Measurements from ENCODE around the gene ZNF569.

Gene ZNF569

GRCh38 chr19:37511186-37511585, 43.9 kb upstream of the ZNF569 start:
- Histone ChIP-seq H3K79me2 (ENCODE audit: control insufficient read depth, low read length) (no peaks in the 10 kb centered on the region), H3K4me2 (ENCODE audit: low read length) (no peak overlapping the region), H4K20me1 (ENCODE audit: control insufficient read depth, insufficient read depth, low read depth, low read length) (no peaks in the 10 kb centered on the region), H3K36me3 (ENCODE audit: control insufficient read depth, low read length) (no peaks in the 10 kb centered on the region), H3K27me3 (ENCODE audit: control insufficient read depth, low read length) (0 out of 2 replicates have a peak, but pooled peaks cover 2% of the 10 kb centered on the region), H3K9me2 (replicated peaks; ENCODE audit: control insufficient read depth, low read length) (no peaks in the 10 kb centered on the region), H3K4me3 (ENCODE audit: low read length) (no peak overlapping the region), H3K4me1 (ENCODE audit: control insufficient read depth, low read length) (peaks cover 5% of the 10 kb centered on the region), H3K27ac (ENCODE audit: low read depth, low read length) (no peak overlapping the region), H3K9me3 (ENCODE audit: control insufficient read depth, insufficient read depth, low read length) (peaks cover 20% of the 10 kb centered on the region), H3F3A (ENCODE audit: control insufficient read depth, insufficient read depth) (no peaks in the 10 kb centered on the region)
- TF ChIP-seq CTCF (IDR thresholded peaks at IDR 0.05; ENCODE audit: low read depth, low read length, poor library complexity, severe bottlenecking) (no peak), EZH2phosphoT487 (IDR thresholded peaks at IDR 0.05; ENCODE audit: borderline replicate concordance, low read length) (no peak)

GRCh38 chr19:37507167-37507464, 39.9 kb upstream of the ZNF569 start:
- H3K4me2 ChIP-seq (ENCODE audit: low read length), result peak overlapping the region; percentile 58
- peak overlapping the region; percentile 68 for H3K4me3 ChIP-seq (ENCODE audit: low read length)
- H3K27ac ChIP-seq (ENCODE audit: low read depth, low read length), result no peak overlapping the region
- peaks cover 32% of the 10 kb centered on the region for H3K9me3 ChIP-seq (ENCODE audit: control insufficient read depth, insufficient read depth, low read length)
- H3K9me2 ChIP-seq (replicated peaks; ENCODE audit: control insufficient read depth, low read length), result no peaks in the 10 kb centered on the region
- no peaks in the 10 kb centered on the region for H4K20me1 ChIP-seq (ENCODE audit: control insufficient read depth, insufficient read depth, low read depth, low read length)
- no peak for TF ChIP-seq CTCF (IDR thresholded peaks at IDR 0.05; ENCODE audit: low read depth, low read length, poor library complexity, severe bottlenecking)
- no peaks in the 10 kb centered on the region for H3K36me3 ChIP-seq (ENCODE audit: control insufficient read depth, low read length)
- H3K79me2 ChIP-seq (ENCODE audit: control insufficient read depth, low read length), result no peaks in the 10 kb centered on the region
- H3K27me3 ChIP-seq (ENCODE audit: control insufficient read depth, low read length), result 0 out of 2 replicates have a peak, but pooled peaks cover 2% of the 10 kb centered on the region
- H3F3A ChIP-seq (ENCODE audit: control insufficient read depth, insufficient read depth), result no peaks in the 10 kb centered on the region
- H3K4me1 ChIP-seq (ENCODE audit: control insufficient read depth, low read length), result peaks cover 8% of the 10 kb centered on the region

- Histone ChIP-seq H3K27ac (ENCODE audit: low read depth, low read length) (no peak within 1 kb of the TSS), H4K20me1 (ENCODE audit: control insufficient read depth, insufficient read depth, low read depth, low read length) (no peaks in the 10 kb centered on the region), H3K79me2 (ENCODE audit: control insufficient read depth, low read length) (no peaks in the 10 kb centered on the region), H3K9me3 (ENCODE audit: control insufficient read depth, insufficient read depth, low read length) (peaks cover 32% of the 10 kb centered on the region), H3K4me2 (ENCODE audit: low read length) (peak within 1 kb of the TSS; percentile 58), H3K27me3 (ENCODE audit: control insufficient read depth, low read length) (0 out of 2 replicates have a peak, but pooled peaks cover 2% of the 10 kb centered on the region), H3F3A (ENCODE audit: control insufficient read depth, insufficient read depth) (no peaks in the 10 kb centered on the region), H3K4me3 (ENCODE audit: low read length) (peak within 1 kb of the TSS; percentile 68), H3K4me1 (ENCODE audit: control insufficient read depth, low read length) (peaks cover 8% of the 10 kb centered on the region), H3K9me2 (replicated peaks; ENCODE audit: control insufficient read depth, low read length) (no peaks in the 10 kb centered on the region), H3K36me3 (ENCODE audit: control insufficient read depth, low read length) (no peaks in the 10 kb centered on the region)
- TF ChIP-seq CTCF (IDR thresholded peaks at IDR 0.05; ENCODE audit: low read depth, low read length, poor library complexity, severe bottlenecking) (no peak), EZH2phosphoT487 (IDR thresholded peaks at IDR 0.05; ENCODE audit: borderline replicate concordance, low read length) (no peak)
Measured at GRCh38 chr19:37506387-37507166, 39.3 kb upstream of the ZNF569 start, which contains the start of gene ZNF793. TSS of gene ZNF793 (plus strand) at chr19:37506939. CDS start at chr19:37523440, 16,501 bp downstream.
